GM18517 (cell line): ENCODE results near the gene ELFN1.

Source experiments
- ATAC-seq: cut with Tn5 transposase; IDR thresholded peaks from one replicate; pipeline ENCODE4 v1.9.1; 2021; ENCODE audit warnings: mild to moderate bottlenecking, moderate library complexity; ENCODE audit not compliant: unreplicated experiment

ELFN1 gene

GRCh38 chr7:1662767-1663166 lies 7.3 kb upstream of the ELFN1 start:
- ATAC-seq: no peak

GRCh38 chr7:1663223-1663622 lies 6.9 kb upstream of the ELFN1 start:
- no peak for ATAC-seq

GRCh38 chr7:1663857-1664651 lies 6.0 kb upstream of the ELFN1 start:
- ATAC-seq: no peak

GRCh38 chr7:1664711-1665548 lies 5.1 kb upstream of the ELFN1 start:
- ATAC-seq: no peak

GRCh38 chr7:1665549-1666316 lies 4.3 kb upstream of the ELFN1 start:
- no peak for ATAC-seq

- ATAC-seq: no peak
Observed at GRCh38 chr7:1666317-1666822, 3.7 kb upstream of the ELFN1 start.

- ATAC-seq: no peak
Observed at GRCh38 chr7:1666823-1667565, 3.1 kb upstream of the ELFN1 start.

- ATAC-seq: no peak
Observed at GRCh38 chr7:1667566-1668395, 2.3 kb upstream of the ELFN1 start.

GRCh38 chr7:1668396-1669063 lies 1.5 kb upstream of the ELFN1 start:
- no peak for ATAC-seq

- no peak for ATAC-seq
Observed at GRCh38 chr7:1669064-1669951, 769 bp upstream of the ELFN1 start.

- no peak for ATAC-seq
Observed at GRCh38 chr7:1670894-1671593, 967 bp downstream of the ELFN1 start.

- no peak for ATAC-seq
Observed at GRCh38 chr7:1671594-1672451, 1.7 kb downstream of the ELFN1 start.

GRCh38 chr7:1672851-1673486 lies 2.9 kb downstream of the ELFN1 start:
- no peak for ATAC-seq

- ATAC-seq: no peak
Observed at GRCh38 chr7:1673581-1674118, 3.6 kb downstream of the ELFN1 start.

- no peak for ATAC-seq
Observed at GRCh38 chr7:1674161-1675035, 4.3 kb downstream of the ELFN1 start.
